HepG2 (cell line): Measurements from ENCODE around the gene PDE8B. TPM values are rescaled to one million over a fixed set of nuclear protein-coding genes. Genes with fewer than 3 reads are reported as not detected.

Experiments used
- AFF4 ChIP-seq: sonication (generic); formaldehyde crosslinking; IDR thresholded peaks from 2 replicates; pipeline ENCODE4 v1.4.0; 2020; ENCODE audit warnings: missing genetic modification reagents
- AHR ChIP-seq: IDR thresholded peaks from 2 replicates; pipeline ENCODE4 v1.6.1; 2018; ENCODE audit warnings: missing genetic modification reagents, missing compliant biosample characterization
- ARID5B ChIP-seq: IDR thresholded peaks from 2 replicates; pipeline ENCODE4 v1.4.0; 2020; ENCODE audit warnings: mild to moderate bottlenecking, missing genetic modification reagents
- CENPBD1 ChIP-seq: sonication (generic); formaldehyde crosslinking; IDR thresholded peaks from 2 replicates; pipeline ENCODE4 v1.8.0; 2022; ENCODE audit warnings: missing genetic modification reagents, low read depth, mild to moderate bottlenecking, borderline replicate concordance
- EEA1 ChIP-seq: sonication (generic); formaldehyde crosslinking; IDR thresholded peaks from 2 replicates; pipeline ENCODE4 v1.5.1; 2020; ENCODE audit warnings: mild to moderate bottlenecking, missing genetic modification reagents, borderline replicate concordance
- ELF4 ChIP-seq: sonication (generic); formaldehyde crosslinking; IDR thresholded peaks from 2 replicates; pipeline ENCODE4 v1.5.0; 2020; ENCODE audit warnings: missing genetic modification reagents, mild to moderate bottlenecking, moderate library complexity, borderline replicate concordance
- KDM3A ChIP-seq: IDR thresholded peaks from 2 replicates; pipeline ENCODE4 v1.6.1; 2018; ENCODE audit warnings: low read depth, missing compliant biosample characterization
- MED1 ChIP-seq: sonication (generic); formaldehyde crosslinking; IDR thresholded peaks from 2 replicates; pipeline ENCODE4 v1.4.0; 2020; ENCODE audit warnings: missing genetic modification reagents
- MEF2D ChIP-seq: sonication (generic); formaldehyde crosslinking; IDR thresholded peaks from 2 replicates; pipeline ENCODE4 v1.5.1; 2020; ENCODE audit warnings: mild to moderate bottlenecking, missing genetic modification reagents
- RORA ChIP-seq: sonication (generic); formaldehyde crosslinking; IDR thresholded peaks from 2 replicates; pipeline ENCODE4 v1.5.0; 2020; ENCODE audit warnings: mild to moderate bottlenecking, missing genetic modification reagents, moderate library complexity
- SETDB1 ChIP-seq: sonication (generic); formaldehyde crosslinking; IDR thresholded peaks from 2 replicates; pipeline ENCODE4 v1.5.1; 2020; ENCODE audit warnings: missing genetic modification reagents, mild to moderate bottlenecking, borderline replicate concordance
- THAP11 ChIP-seq: IDR thresholded peaks from 2 replicates; pipeline ENCODE4 v1.6.1; 2016; ENCODE audit warnings: missing biosample characterization, missing genetic modification reagents
- TSC22D2 ChIP-seq: sonication (generic); formaldehyde crosslinking; IDR thresholded peaks from 2 replicates; pipeline ENCODE4 v1.5.1; 2020; ENCODE audit warnings: missing genetic modification reagents, mild to moderate bottlenecking, borderline replicate concordance
- ZNF660 ChIP-seq: sonication (generic); formaldehyde crosslinking; IDR thresholded peaks from 2 replicates; pipeline ENCODE4 v1.5.1; 2020; ENCODE audit warnings: mild to moderate bottlenecking, low read depth, missing genetic modification reagents, borderline replicate concordance
- ZNF850 ChIP-seq: sonication (generic); formaldehyde crosslinking; conservative IDR thresholded peaks from 2 replicates; pipeline ENCODE4 v1.9.0; 2021; ENCODE audit warnings: mild to moderate bottlenecking, missing genetic modification reagents
- ZSCAN29 ChIP-seq: sonication (generic); formaldehyde crosslinking; conservative IDR thresholded peaks from 2 replicates; pipeline ENCODE4 v1.4.0; 2020; ENCODE audit warnings: mild to moderate bottlenecking, missing genetic modification reagents
- polyA plus RNA-seq, 8 experiments: library from polyadenylated mRNA; depleted of rRNA in 3 of 8; stranded (reverse) in 7 of 8; unstranded in 1 of 8; fragments of >200 nt; fragmentation: Illumina TruSeq in 4 of 8; extraction: Trizol in 4 of 8; gene quantifications; 2 replicates each; pipeline versions ENCODE4 v1.2.1 to v1.2.3, GENCODE V29; 2011 to 2016; ENCODE audit warnings: low read depth in 4 of 8, missing spikeins in 1 of 8, mixed read lengths in 1 of 8; ENCODE audit not compliant: insufficient read depth in 1 of 8
- total RNA-seq, 5 experiments: library from RNA; depleted of rRNA; stranded (reverse); fragments of >200 nt; fragmentation: Illumina TruSeq; extraction: Trizol; gene quantifications; 2 replicates each; pipeline ENCODE4 v1.2.3, GENCODE V29; 2016; ENCODE audit warnings: low read depth in 1 of 5

PDE8B gene
- total and polyA plus RNA-seq, 2 of the 13 experiments (the other 11 are each of a cell fraction or from before 2014, with no cell fraction given), result 0.07 TPM; not detected in 1

- TF ChIP-seq MEF2D (CRISPR knock-in tag) (no peak), EEA1 (CRISPR knock-in tag) (no peak), TSC22D2 (no peak), ZNF660 (CRISPR knock-in tag) (no peak), AHR (no peak), AFF4 (no peak), ELF4 (CRISPR knock-in tag) (no peak), SETDB1 (CRISPR knock-in tag) (no peak), ARID5B (CRISPR knock-in tag) (peak; percentile 94), ZSCAN29 (CRISPR knock-in tag) (no peak), KDM3A (no peak), CENPBD1 (CRISPR knock-in tag) (no peak), RORA (CRISPR knock-in tag) (no peak), THAP11 (CRISPR knock-in tag) (peak; percentile 63; the same call in 1 of the 2 replicates), ZNF850 (CRISPR knock-in tag) (no peak), MED1 (CRISPR knock-in tag) (no peak)
These were observed 23.7 kb upstream of the PDE8B start (continued) for GRCh38 chr5:77186652-77187370.
